Hepatocyte (in vitro differentiated cells): Measurements from ENCODE around the gene CYLD. TPM values are rescaled to one million over a fixed set of nuclear protein-coding genes. Genes with fewer than 3 reads are reported as not detected.

Source experiments
- DNase-seq: peaks from one replicate; pipeline ENCODE4 v3.0.0-alpha.2; 2016; ENCODE audit warnings: low spot score
- H2AFZ ChIP-seq: fragments of 200-600 bp; sonication (generic); 2 replicates; pipeline ENCODE4 v1.6.0; 2016; ENCODE audit warnings: antibody characterized with exemption, mild to moderate bottlenecking
- H3K27ac ChIP-seq: fragments of 200-600 bp; sonication (generic); 2 replicates; pipeline ENCODE4 v1.5.1; 2016; ENCODE audit warnings: mild to moderate bottlenecking
- H3K27me3 ChIP-seq: fragments of 200-600 bp; sonication (generic); 2 replicates; pipeline ENCODE4 v1.6.1; 2016
- H3K36me3 ChIP-seq: fragments of 200-600 bp; sonication (generic); replicated peaks from 2 replicates; pipeline ENCODE4 v1.5.1; 2016; ENCODE audit warnings: low read depth; ENCODE audit not compliant: insufficient read depth
- H3K4me1 ChIP-seq: fragments of 200-600 bp; sonication (generic); 2 replicates; pipeline ENCODE4 v1.5.1; 2016; ENCODE audit warnings: mild to moderate bottlenecking, moderate library complexity; ENCODE audit not compliant: insufficient read depth
- H3K4me2 ChIP-seq: fragments of 200-600 bp; sonication (generic); 2 replicates; pipeline ENCODE4 v1.6.0; 2016
- H3K4me3 ChIP-seq: fragments of 200-600 bp; sonication (generic); 2 replicates; pipeline ENCODE4 v1.5.1; 2016; ENCODE audit warnings: mild to moderate bottlenecking
- H3K79me2 ChIP-seq: fragments of 200-600 bp; sonication (generic); 2 replicates; pipeline ENCODE4 v1.6.0; 2017; ENCODE audit warnings: mild to moderate bottlenecking
- H3K9me2 ChIP-seq: fragments of 200-600 bp; sonication (generic); replicated peaks from 2 replicates; pipeline ENCODE4 v1.6.0; 2017; ENCODE audit warnings: mild to moderate bottlenecking; ENCODE audit not compliant: insufficient read depth
- H3K9me3 ChIP-seq: fragments of 200-600 bp; sonication (generic); 2 replicates; pipeline ENCODE4 v1.5.1; 2016; ENCODE audit warnings: low read depth, mild to moderate bottlenecking
- H4K20me1 ChIP-seq: fragments of 200-600 bp; sonication (generic); 2 replicates; pipeline ENCODE4 v1.6.0; 2016; ENCODE audit warnings: mild to moderate bottlenecking; ENCODE audit not compliant: insufficient read depth, poor library complexity, severe bottlenecking
- EZH2 ChIP-seq: fragments of 200-600 bp; sonication (generic); IDR thresholded peaks from 2 replicates; pipeline ENCODE4 v1.6.1; 2016; ENCODE audit warnings: antibody characterized with exemption, mild to moderate bottlenecking, borderline replicate concordance
- EZH2phosphoT487 ChIP-seq: fragments of 200-600 bp; sonication (generic); IDR thresholded peaks from one replicate; pipeline ENCODE4 v1.6.1; 2018; ENCODE audit warnings: antibody characterized with exemption, mild to moderate bottlenecking, low read depth, moderate library complexity; ENCODE audit not compliant: unreplicated experiment, severe bottlenecking
- WGBS: methylation state at CpG from one replicate; pipeline ENCODE4 v1.1.6; 2016; ENCODE audit warnings: low lambda C conversion rate; ENCODE audit errors: missing lambda C conversion rate; 5-methylcytosine and 5-hydroxymethylcytosine counted together
- polyA plus RNA-seq: library from polyadenylated mRNA; unstranded; fragments of >200 nt; fragmentation: Nextera tagmentation; extraction: Ambion mirVana; gene quantifications from 2 replicates; pipeline ENCODE4 v1.2.1, GENCODE V29; 2016
- total RNA-seq: library from RNA; depleted of rRNA; stranded (reverse); fragments of >200 nt; gene quantifications from 2 replicates; pipeline ENCODE4 v1.2.3, GENCODE V29; 2014
- TF ChIP-seq, protein P1 (sequence below): fragments of 200-600 bp; sonication (generic); IDR thresholded peaks from 2 replicates; pipeline ENCODE4 v1.5.1; 2016; ENCODE audit warnings: antibody characterized with exemption, mild to moderate bottlenecking; ENCODE audit not compliant: poor library complexity

CYLD gene
- total and polyA plus RNA-seq, 2 experiments from 2014 or later: 9.9 to 17.8 TPM

DNA sequence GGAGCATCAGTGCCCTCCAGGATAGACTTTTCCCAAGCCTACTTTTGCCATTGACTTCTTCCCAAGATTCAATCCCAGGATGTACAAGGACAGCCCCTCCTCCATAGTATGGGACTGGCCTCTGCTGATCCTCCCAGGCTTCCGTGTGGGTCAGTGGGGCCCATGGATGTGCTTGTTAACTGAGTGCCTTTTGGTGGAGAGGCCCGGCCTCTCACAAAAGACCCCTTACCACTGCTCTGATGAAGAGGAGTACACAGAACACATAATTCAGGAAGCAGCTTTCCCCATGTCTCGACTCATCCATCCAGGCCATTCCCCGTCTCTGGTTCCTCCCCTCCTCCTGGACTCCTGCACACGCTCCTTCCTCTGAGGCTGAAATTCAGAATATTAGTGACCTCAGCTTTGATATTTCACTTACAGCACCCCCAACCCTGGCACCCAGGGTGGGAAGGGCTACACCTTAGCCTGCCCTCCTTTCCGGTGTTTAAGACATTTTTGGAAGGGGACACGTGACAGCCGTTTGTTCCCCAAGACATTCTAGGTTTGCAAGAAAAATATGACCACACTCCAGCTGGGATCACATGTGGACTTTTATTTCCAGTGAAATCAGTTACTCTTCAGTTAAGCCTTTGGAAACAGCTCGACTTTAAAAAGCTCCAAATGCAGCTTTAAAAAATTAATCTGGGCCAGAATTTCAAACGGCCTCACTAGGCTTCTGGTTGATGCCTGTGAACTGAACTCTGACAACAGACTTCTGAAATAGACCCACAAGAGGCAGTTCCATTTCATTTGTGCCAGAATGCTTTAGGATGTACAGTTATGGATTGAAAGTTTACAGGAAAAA lies 9.7 kb upstream of the CYLD start:
- Histone ChIP-seq H3K4me3 (no peak overlapping the region), H2AFZ (no peak overlapping the region), H3K27ac (no peak overlapping the region), H3K27me3 (no peaks in the 10 kb centered on the region), H3K4me2 (no peak overlapping the region), H3K9me2 (no peaks in the 10 kb centered on the region), H3K9me3 (no peaks in the 10 kb centered on the region), H3K4me1 (no peaks in the 10 kb centered on the region), H3K36me3 (no peaks in the 10 kb centered on the region), H3K79me2 (no peaks in the 10 kb centered on the region), H4K20me1 (no peaks in the 10 kb centered on the region)
- no peak for DNase-seq
- no peak for TF ChIP-seq EZH2
- 75% methylated on average over 10 of the region's 10 CpGs for WGBS

- Histone ChIP-seq H3K27ac (no peak overlapping the region), H3K27me3 (no peaks in the 10 kb centered on the region), H3K4me1 (no peaks in the 10 kb centered on the region), H3K4me2 (no peak overlapping the region), H3K9me2 (no peaks in the 10 kb centered on the region), H2AFZ (no peak overlapping the region), H4K20me1 (no peaks in the 10 kb centered on the region), H3K9me3 (no peaks in the 10 kb centered on the region), H3K4me3 (no peak overlapping the region), H3K79me2 (no peaks in the 10 kb centered on the region), H3K36me3 (no peaks in the 10 kb centered on the region)
- TF ChIP-seq EZH2 (no peak), EZH2phosphoT487 (no peak)
- TF ChIP-seq, protein P1, sequence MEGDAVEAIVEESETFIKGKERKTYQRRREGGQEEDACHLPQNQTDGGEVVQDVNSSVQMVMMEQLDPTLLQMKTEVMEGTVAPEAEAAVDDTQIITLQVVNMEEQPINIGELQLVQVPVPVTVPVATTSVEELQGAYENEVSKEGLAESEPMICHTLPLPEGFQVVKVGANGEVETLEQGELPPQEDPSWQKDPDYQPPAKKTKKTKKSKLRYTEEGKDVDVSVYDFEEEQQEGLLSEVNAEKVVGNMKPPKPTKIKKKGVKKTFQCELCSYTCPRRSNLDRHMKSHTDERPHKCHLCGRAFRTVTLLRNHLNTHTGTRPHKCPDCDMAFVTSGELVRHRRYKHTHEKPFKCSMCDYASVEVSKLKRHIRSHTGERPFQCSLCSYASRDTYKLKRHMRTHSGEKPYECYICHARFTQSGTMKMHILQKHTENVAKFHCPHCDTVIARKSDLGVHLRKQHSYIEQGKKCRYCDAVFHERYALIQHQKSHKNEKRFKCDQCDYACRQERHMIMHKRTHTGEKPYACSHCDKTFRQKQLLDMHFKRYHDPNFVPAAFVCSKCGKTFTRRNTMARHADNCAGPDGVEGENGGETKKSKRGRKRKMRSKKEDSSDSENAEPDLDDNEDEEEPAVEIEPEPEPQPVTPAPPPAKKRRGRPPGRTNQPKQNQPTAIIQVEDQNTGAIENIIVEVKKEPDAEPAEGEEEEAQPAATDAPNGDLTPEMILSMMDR: no peak
- 74% methylated on average over 7 of the region's 7 CpGs for WGBS
- no peak for DNase-seq
Observed at GRCh38 chr16:50733468-50733867, 8.4 kb upstream of the CYLD start.

DNA sequence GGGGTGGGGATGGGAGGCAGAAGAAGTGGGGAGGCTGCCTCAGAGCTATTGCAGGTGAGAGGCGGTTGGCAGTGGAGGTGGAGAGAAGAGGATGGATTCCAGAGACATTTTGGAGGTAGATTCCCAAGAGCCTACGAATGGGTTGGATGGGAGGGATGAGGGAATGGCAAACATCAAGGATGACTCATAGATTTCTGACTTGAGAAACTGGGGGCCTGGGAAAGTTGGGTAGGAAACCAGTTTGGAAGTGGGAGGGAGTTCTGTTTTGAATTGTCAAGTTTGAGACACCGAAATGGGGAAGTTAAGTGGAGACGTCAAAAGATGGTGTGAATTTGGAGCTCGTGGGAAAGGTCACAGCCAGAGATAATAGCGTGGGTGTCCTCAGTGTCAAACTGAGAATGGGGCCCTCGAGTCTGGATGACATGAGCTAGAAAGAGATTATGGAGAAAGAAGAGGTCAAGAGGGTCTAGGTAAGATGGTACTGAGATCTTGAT lies 6.2 kb upstream of the CYLD start:
- H3K79me2 ChIP-seq: no peaks in the 10 kb centered on the region
- H3K4me1 ChIP-seq: no peaks in the 10 kb centered on the region
- H3K27ac ChIP-seq: no peak overlapping the region
- no peaks in the 10 kb centered on the region for H4K20me1 ChIP-seq
- H3K4me3 ChIP-seq: no peak overlapping the region
- no peaks in the 10 kb centered on the region for H3K36me3 ChIP-seq
- H3K9me3 ChIP-seq: no peaks in the 10 kb centered on the region
- H3K4me2 ChIP-seq: no peak overlapping the region
- WGBS: 85% methylated on average over 7 of the region's 7 CpGs
- H3K9me2 ChIP-seq: no peaks in the 10 kb centered on the region
- DNase-seq: no peak
- H3K27me3 ChIP-seq: no peaks in the 10 kb centered on the region
- no peak for TF ChIP-seq EZH2phosphoT487
- TF ChIP-seq, protein P1: no peak
- no peak for TF ChIP-seq EZH2
- H2AFZ ChIP-seq: no peak overlapping the region

DNA sequence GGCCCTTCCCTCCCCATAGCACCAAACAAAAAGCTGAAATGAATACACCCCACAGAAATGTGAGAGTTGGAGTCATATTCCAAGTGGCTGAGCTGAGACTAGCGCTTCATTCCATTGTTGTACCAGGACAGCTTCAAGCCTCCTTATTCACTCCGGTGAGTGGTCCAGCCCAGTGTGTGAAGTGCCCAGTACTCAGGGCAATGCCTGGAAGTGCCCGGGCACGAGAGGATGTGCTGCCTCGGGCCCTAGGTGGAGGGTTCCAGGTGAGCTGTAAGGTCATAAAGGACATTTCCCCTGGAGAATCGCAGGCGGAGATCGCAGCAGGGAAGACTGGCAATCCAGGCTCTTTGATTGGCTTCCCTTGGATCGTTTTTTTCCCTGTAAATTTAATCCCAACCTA lies 5.4 kb upstream of the CYLD start:
- H4K20me1 ChIP-seq: no peaks in the 10 kb centered on the region
- TF ChIP-seq, protein P1: no peak
- TF ChIP-seq EZH2phosphoT487 (no peak), EZH2 (no peak)
- no peaks in the 10 kb centered on the region for H3K9me3 ChIP-seq
- 87% methylated on average over 9 of the region's 9 CpGs for WGBS
- no peaks in the 10 kb centered on the region for H3K79me2 ChIP-seq
- no peak overlapping the region for H2AFZ ChIP-seq
- no peak overlapping the region for H3K4me2 ChIP-seq
- H3K9me2 ChIP-seq: no peaks in the 10 kb centered on the region
- DNase-seq: no peak
- H3K27me3 ChIP-seq: no peaks in the 10 kb centered on the region
- H3K4me1 ChIP-seq: no peaks in the 10 kb centered on the region
- H3K4me3 ChIP-seq: no peak overlapping the region
- H3K36me3 ChIP-seq: no peaks in the 10 kb centered on the region
- no peak overlapping the region for H3K27ac ChIP-seq
